Measurements from ENCODE around the gene RENBP.

GRCh38 chrX:153910446-153910845 is 34.0 kb downstream of the RENBP start:
- no peak for TF ChIP-seq CTCF (IDR thresholded peaks at IDR 0.05)
- TF ChIP-seq POLR2A (IDR thresholded peaks at IDR 0.05), result no peak
